K562 (cell line): ENCODE data around the gene C2. TPM values are rescaled to one million over a fixed set of nuclear protein-coding genes. Genes with fewer than 3 reads are reported as not detected.
A peak's percentile ranks its signal among the peaks of the same experiment; 100 is the strongest.

Source experiments
- EP400 ChIP-seq: fragments of 450-650 bp; IDR thresholded peaks from 2 replicates; pipeline ENCODE4 v1.6.1; 2017; ENCODE audit warnings: antibody characterized with exemption, mild to moderate bottlenecking, moderate library complexity
- FOSL1 ChIP-seq: fragments of 200-800 bp; sonication (Bioruptor generic); conservative IDR thresholded peaks from 2 replicates; pipeline ENCODE4 v1.6.1; 2016; ENCODE audit warnings: missing genetic modification characterization, missing compliant biosample characterization
- FOXM1 ChIP-seq, 2 experiments: fragments of 450-650 bp in 1 of 2; sonication (generic) in 1 of 2; formaldehyde crosslinking in 1 of 2; IDR thresholded peaks; 2 replicates each; pipeline versions ENCODE4 v1.6.1 to v1.9.0; 2017 to 2022; ENCODE audit warnings: low read depth in 2 of 2, mild to moderate bottlenecking in 2 of 2, missing genetic modification reagents in 1 of 2, moderate library complexity in 1 of 2
- GMEB1 ChIP-seq: fragments of 250-450 bp; sonication (Bioruptor Pico); IDR thresholded peaks from 2 replicates; pipeline ENCODE4 v1.4.0; 2020; ENCODE audit warnings: mild to moderate bottlenecking
- JUND ChIP-seq, 2 experiments: IDR thresholded peaks; 2 replicates in 1 of 2; 3 replicates in 1 of 2; pipeline ENCODE4 v1.6.1; 2011; ENCODE audit warnings: borderline replicate concordance in 2 of 2, low read depth in 2 of 2, low read length in 2 of 2, improper control_type of control experiment in 1 of 2, missing biosample characterization in 1 of 2, missing genetic modification characterization in 1 of 2, missing genetic modification reagents in 1 of 2
- MEIS2 ChIP-seq: fragments of 450-650 bp; IDR thresholded peaks from 2 replicates; pipeline ENCODE4 v1.6.1; 2014; ENCODE audit warnings: mild to moderate bottlenecking; ENCODE audit not compliant: partially characterized antibody
- PBX2 ChIP-seq, 2 experiments: IDR thresholded peaks in 1 of 2; conservative IDR thresholded peaks in 1 of 2; 2 replicates each; pipeline ENCODE4 v1.6.1; 2016; ENCODE audit warnings: low read depth in 2 of 2, mild to moderate bottlenecking in 1 of 2, missing compliant biosample characterization in 1 of 2, missing genetic modification characterization in 1 of 2, moderate library complexity in 1 of 2
- PHF8 ChIP-seq: fragments of 200-600 bp; sonication (generic); IDR thresholded peaks from 2 replicates; pipeline ENCODE4 v1.6.1; 2012; ENCODE audit warnings: mixed run types, mild to moderate bottlenecking, inconsistent platforms, low read length, moderate library complexity, borderline replicate concordance
- TAF9B ChIP-seq: fragments of 450-650 bp; IDR thresholded peaks from 2 replicates; pipeline ENCODE4 v1.6.1; 2018; ENCODE audit warnings: mild to moderate bottlenecking; ENCODE audit not compliant: partially characterized antibody
- TBP ChIP-seq: optimal IDR thresholded peaks from 2 replicates; pipeline ENCODE3; 2011; ENCODE audit warnings: low read depth, low read length, improper control_type of control experiment
- ZEB2 ChIP-seq: fragments of 450-650 bp; IDR thresholded peaks from 2 replicates; pipeline ENCODE4 v1.6.1; 2016
- ZNF143 ChIP-seq: sonication (generic); formaldehyde crosslinking; IDR thresholded peaks from 2 replicates; pipeline ENCODE4 v1.9.0; 2022; ENCODE audit warnings: mild to moderate bottlenecking, missing genetic modification reagents
- ZNF316 ChIP-seq: fragments of 450-650 bp; IDR thresholded peaks from 2 replicates; pipeline ENCODE4 v1.6.1; 2016
- ZNF41 ChIP-seq: fragments of 250-450 bp; sonication (Bioruptor Pico); conservative IDR thresholded peaks from 2 replicates; pipeline ENCODE4 v1.4.0; 2020; ENCODE audit warnings: mild to moderate bottlenecking
- polyA plus RNA-seq, 8 experiments: library from polyadenylated mRNA; depleted of rRNA in 4 of 8; stranded (reverse) in 5 of 8; unstranded in 3 of 8; fragments of >200 nt; fragmentation: Nextera tagmentation in 2 of 8; fragmentation: Illumina TruSeq in 1 of 8; extraction: Ambion mirVana in 2 of 8; extraction: Trizol in 1 of 8; gene quantifications; 2 replicates each; pipeline versions ENCODE4 v1.2.1 to v1.2.3, GENCODE V29; 2011 to 2014; ENCODE audit warnings: inconsistent platforms in 1 of 8, missing spikeins in 1 of 8
- total RNA-seq, 7 experiments: library from RNA; depleted of rRNA in 6 of 7; stranded (reverse); fragments of >200 nt in 6 of 7; fragmentation: Illumina TruSeq in 2 of 7; extraction: Trizol in 2 of 7; gene quantifications; 2 replicates each; pipeline versions ENCODE4 v1.2.1 to v1.2.3, GENCODE V29; 2011 to 2021; ENCODE audit warnings: low replicate concordance in 1 of 7
- TF ChIP-seq, protein P1 (sequence below): fragments of 200-800 bp; sonication (Bioruptor generic); IDR thresholded peaks from 2 replicates; pipeline ENCODE4 v1.6.1; 2017; ENCODE audit warnings: missing genetic modification characterization, missing compliant biosample characterization
- TF ChIP-seq, protein P2 (sequence below), 2 experiments: fragments of 450-650 bp in 1 of 2; IDR thresholded peaks; 2 replicates each; pipeline ENCODE4 v1.6.1; 2011 to 2017; ENCODE audit warnings: low read depth in 2 of 2, antibody characterized with exemption in 1 of 2, borderline replicate concordance in 1 of 2, low read length in 1 of 2, mild to moderate bottlenecking in 1 of 2, mixed read lengths in 1 of 2; ENCODE audit not compliant: control insufficient read depth in 1 of 2

C2 gene
- total and polyA plus RNA-seq, 9 of the 15 experiments (the other 6 are each of a cell fraction or from before 2014, with no cell fraction given), result 0.05 to 1.1 (median 0.39) TPM; not detected in 1

DNA sequence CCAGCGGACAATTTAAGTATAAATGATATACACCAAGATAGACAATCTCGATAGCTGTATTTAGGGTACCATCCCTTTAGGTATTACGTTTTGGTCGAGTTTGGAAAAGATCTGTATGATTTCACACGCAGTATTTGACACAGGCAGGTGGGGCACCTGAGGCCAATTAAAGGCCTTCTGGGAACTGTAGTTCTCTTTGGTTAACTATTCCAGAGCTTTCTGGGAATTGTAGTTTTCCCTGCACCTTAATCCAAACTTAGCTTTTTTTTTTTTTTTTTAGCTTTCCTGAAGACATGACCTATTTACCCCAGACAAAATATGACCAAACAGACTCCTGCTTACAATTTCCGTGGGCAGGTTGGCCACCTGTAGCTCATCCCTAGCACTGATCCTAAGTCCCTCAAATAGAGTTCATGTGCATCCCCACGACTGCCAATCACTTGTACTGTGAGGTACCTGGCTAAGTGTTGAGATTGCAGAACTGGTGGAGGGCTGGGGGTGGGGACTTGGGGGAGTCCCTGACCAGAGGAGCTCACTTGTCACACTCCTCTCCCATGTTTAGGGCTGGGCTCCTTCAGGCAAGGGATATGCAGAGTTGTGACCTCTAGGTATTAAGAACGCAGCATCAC is 29.0 kb upstream of the C2 start (continued):
- TF ChIP-seq, protein P1, sequence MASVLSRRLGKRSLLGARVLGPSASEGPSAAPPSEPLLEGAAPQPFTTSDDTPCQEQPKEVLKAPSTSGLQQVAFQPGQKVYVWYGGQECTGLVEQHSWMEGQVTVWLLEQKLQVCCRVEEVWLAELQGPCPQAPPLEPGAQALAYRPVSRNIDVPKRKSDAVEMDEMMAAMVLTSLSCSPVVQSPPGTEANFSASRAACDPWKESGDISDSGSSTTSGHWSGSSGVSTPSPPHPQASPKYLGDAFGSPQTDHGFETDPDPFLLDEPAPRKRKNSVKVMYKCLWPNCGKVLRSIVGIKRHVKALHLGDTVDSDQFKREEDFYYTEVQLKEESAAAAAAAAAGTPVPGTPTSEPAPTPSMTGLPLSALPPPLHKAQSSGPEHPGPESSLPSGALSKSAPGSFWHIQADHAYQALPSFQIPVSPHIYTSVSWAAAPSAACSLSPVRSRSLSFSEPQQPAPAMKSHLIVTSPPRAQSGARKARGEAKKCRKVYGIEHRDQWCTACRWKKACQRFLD, result no peak
- no peak for TF ChIP-seq ZNF41 (CRISPR knock-in tag)
- no peak for TF ChIP-seq PBX2 (CRISPR knock-in tag; IDR thresholded peaks at IDR 0.05; ENCODE audit: low read depth)
- TF ChIP-seq PBX2 (tag; conservative IDR thresholded peaks at IDR 0.05; ENCODE audit: low read depth), result 0 out of 2 replicates have a peak, but pooled peaks have one; percentile 6
- TF ChIP-seq PHF8, result no peak
- TF ChIP-seq TAF9B, result no peak
- no peak for TF ChIP-seq TBP
- TF ChIP-seq EP400, result no peak
- TF ChIP-seq, protein P2, sequence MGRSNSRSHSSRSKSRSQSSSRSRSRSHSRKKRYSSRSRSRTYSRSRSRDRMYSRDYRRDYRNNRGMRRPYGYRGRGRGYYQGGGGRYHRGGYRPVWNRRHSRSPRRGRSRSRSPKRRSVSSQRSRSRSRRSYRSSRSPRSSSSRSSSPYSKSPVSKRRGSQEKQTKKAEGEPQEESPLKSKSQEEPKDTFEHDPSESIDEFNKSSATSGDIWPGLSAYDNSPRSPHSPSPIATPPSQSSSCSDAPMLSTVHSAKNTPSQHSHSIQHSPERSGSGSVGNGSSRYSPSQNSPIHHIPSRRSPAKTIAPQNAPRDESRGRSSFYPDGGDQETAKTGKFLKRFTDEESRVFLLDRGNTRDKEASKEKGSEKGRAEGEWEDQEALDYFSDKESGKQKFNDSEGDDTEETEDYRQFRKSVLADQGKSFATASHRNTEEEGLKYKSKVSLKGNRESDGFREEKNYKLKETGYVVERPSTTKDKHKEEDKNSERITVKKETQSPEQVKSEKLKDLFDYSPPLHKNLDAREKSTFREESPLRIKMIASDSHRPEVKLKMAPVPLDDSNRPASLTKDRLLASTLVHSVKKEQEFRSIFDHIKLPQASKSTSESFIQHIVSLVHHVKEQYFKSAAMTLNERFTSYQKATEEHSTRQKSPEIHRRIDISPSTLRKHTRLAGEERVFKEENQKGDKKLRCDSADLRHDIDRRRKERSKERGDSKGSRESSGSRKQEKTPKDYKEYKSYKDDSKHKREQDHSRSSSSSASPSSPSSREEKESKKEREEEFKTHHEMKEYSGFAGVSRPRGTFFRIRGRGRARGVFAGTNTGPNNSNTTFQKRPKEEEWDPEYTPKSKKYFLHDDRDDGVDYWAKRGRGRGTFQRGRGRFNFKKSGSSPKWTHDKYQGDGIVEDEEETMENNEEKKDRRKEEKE (IDR thresholded peaks at IDR 0.05; ENCODE audit: borderline replicate concordance in 1 of 2, control insufficient read depth in 1 of 2, low read depth in 2 of 2, low read length in 1 of 2), result 0 out of 4 replicates have a peak, but pooled peaks of 1 of the 2 experiments have one; percentile 26
- TF ChIP-seq FOXM1 (IDR thresholded peaks at IDR 0.05; ENCODE audit: low read depth), result 0 out of 2 replicates have a peak, but pooled peaks have one; percentile 18
- no peak for TF ChIP-seq FOXM1 (CRISPR knock-in tag; IDR thresholded peaks at IDR 0.05; ENCODE audit: low read depth)
- TF ChIP-seq MEIS2, result peak; percentile 1
- no peak for TF ChIP-seq JUND (IDR thresholded peaks at IDR 0.05; ENCODE audit: borderline replicate concordance, low read depth, low read length)
- 0 out of 3 replicates have a peak, but pooled peaks have one; percentile 5 for TF ChIP-seq JUND (tag; IDR thresholded peaks at IDR 0.05; ENCODE audit: borderline replicate concordance, low read depth, low read length)
- TF ChIP-seq FOSL1 (tag), result 0 out of 2 replicates have a peak, but pooled peaks have one; percentile 7
- peak; percentile 90 for TF ChIP-seq ZNF143 (CRISPR knock-in tag)
- TF ChIP-seq ZNF316, result no peak
- peak; percentile 66; the same call in 1 of the 2 replicates for TF ChIP-seq ZEB2
- 0 out of 2 replicates have a peak, but pooled peaks have one; percentile 15 for TF ChIP-seq GMEB1
